ENCODE measurements around the gene OR4D1.

Gene OR4D1

GRCh38 chr17:58181796-58182195 lies 33.6 kb downstream of the OR4D1 start:
- Histone ChIP-seq H3K4me1 (no peaks in the 10 kb centered on the region), H3K36me3 (no peaks in the 10 kb centered on the region), H3K27me3 (peaks cover 0 to 13% of the 10 kb centered on the region in 2 donors), H3K9me3 (no peaks in the 10 kb centered on the region), H3K4me3 (no peak overlapping the region), H3K27ac (no peak overlapping the region)
- intact Hi-C loops (cut with DNase I; ENCODE audit: low total_unique reads): no loop called here
- DNase-seq: no peak
- TF ChIP-seq, protein P1, sequence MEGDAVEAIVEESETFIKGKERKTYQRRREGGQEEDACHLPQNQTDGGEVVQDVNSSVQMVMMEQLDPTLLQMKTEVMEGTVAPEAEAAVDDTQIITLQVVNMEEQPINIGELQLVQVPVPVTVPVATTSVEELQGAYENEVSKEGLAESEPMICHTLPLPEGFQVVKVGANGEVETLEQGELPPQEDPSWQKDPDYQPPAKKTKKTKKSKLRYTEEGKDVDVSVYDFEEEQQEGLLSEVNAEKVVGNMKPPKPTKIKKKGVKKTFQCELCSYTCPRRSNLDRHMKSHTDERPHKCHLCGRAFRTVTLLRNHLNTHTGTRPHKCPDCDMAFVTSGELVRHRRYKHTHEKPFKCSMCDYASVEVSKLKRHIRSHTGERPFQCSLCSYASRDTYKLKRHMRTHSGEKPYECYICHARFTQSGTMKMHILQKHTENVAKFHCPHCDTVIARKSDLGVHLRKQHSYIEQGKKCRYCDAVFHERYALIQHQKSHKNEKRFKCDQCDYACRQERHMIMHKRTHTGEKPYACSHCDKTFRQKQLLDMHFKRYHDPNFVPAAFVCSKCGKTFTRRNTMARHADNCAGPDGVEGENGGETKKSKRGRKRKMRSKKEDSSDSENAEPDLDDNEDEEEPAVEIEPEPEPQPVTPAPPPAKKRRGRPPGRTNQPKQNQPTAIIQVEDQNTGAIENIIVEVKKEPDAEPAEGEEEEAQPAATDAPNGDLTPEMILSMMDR (IDR thresholded peaks at IDR 0.05): no peak

GRCh38 chr17:58183514-58183913 lies 35.3 kb downstream of the OR4D1 start:
- Histone ChIP-seq H3K27me3 (peaks cover 0 to 14% of the 10 kb centered on the region in 2 donors), H3K4me1 (no peaks in the 10 kb centered on the region), H3K4me3 (no peak overlapping the region), H3K36me3 (no peaks in the 10 kb centered on the region), H3K9me3 (no peaks in the 10 kb centered on the region), H3K27ac (no peak overlapping the region)
- no peak for DNase-seq
- intact Hi-C loops (cut with DNase I; ENCODE audit: low total_unique reads): no loop called here
- TF ChIP-seq, protein P1 (IDR thresholded peaks at IDR 0.05): no peak

DNA sequence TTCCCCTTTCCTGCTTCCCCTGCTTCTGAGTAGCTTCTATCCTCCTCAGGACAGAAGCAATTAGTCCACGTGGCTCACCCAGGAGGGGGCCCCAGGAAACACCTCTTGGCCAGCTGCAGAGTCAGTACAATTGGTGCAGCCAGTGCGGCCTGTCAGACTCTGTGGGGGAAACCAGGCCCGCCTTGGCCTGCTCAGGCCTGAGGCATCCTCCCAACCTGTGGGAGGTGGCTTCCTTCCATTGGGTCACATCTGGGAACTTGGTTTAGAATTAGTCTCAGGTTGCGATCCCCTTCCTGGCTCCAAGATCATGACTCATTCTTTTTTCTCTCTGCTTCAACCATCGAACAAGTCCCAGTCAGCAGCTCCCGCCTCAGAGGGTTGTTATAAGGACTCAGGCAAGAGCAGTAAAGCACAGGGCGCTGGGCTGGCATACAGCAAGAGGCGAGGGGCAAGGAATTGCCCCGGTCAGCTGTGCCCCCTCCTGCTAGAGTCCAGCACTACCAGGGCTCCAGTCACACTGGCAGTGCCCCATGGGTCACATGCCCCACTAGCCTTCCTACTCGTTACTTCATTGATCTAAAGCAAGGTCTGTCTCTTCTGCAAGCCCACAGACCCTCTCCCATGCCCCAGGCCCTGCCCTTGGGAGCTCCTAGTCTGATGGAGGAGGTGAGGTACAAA lies 36.3 kb downstream of the OR4D1 start:
- TF ChIP-seq, protein P1 (IDR thresholded peaks at IDR 0.05): no peak

DNA sequence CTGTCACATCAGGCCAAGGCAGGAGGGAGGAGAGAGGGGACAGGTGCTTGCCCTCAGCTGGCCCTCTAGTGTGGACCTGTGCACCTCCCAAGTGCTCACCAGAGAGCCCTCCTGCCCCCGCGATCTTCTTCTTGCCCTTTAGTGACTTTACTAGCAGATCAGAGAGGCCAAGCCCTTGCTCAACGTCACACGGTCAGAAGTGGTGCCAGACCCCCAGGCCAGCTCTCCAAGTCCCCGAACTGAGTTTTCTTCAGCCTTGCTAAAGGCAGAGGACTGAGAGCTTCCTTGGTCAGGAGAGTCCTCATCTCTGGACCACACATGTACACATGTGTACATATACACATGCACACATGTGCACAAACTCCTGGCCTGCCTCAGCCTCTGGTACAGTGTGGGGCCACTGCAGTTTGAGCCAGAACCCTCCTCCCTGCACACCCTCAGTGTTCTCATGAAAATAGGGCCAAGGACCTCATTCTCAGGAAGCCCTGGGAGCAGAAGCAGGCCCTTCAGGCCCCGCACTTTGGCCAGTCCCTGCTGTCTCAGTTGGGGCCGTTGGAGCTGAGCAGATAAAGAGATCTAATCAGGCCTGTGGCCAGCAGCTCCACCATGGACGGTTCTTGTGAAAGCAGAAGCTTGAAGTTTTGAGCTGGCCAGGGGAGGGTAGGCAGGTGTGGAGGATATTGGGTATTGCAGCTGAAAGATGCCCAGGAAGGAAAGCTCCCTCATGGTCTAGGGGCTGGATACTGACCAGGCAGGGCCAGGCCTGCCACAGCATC lies 37.0 kb downstream of the OR4D1 start:
- Histone ChIP-seq H3K27ac (no peak overlapping the region), H3K27me3 (peaks cover 0 to 28% of the 10 kb centered on the region in 2 donors), H3K36me3 (no peaks in the 10 kb centered on the region), H3K4me3 (no peak overlapping the region), H3K4me1 (peaks cover 0 to 6% (median 0%) of the 10 kb centered on the region in 4 donors), H3K9me3 (no peaks in the 10 kb centered on the region)
- no peak for DNase-seq
- intact Hi-C loops (cut with DNase I; ENCODE audit: low total_unique reads): no loop called here
- TF ChIP-seq, protein P1 (IDR thresholded peaks at IDR 0.05): no peak

More for the DNA sequence above, 36.3 kb downstream of the OR4D1 start:
- DNase-seq: no peak
- Histone ChIP-seq H3K36me3 (no peaks in the 10 kb centered on the region), H3K27ac (no peak overlapping the region), H3K4me1 (peaks cover 0 to under 1% (median 0%) of the 10 kb centered on the region in 4 donors), H3K9me3 (no peaks in the 10 kb centered on the region), H3K27me3 (peaks cover 0 to 21% of the 10 kb centered on the region in 2 donors), H3K4me3 (no peak overlapping the region)
- intact Hi-C loops (cut with DNase I; ENCODE audit: low total_unique reads): no loop called here

GRCh38 chr17:58186591-58186990 lies 38.4 kb downstream of the OR4D1 start:
- Histone ChIP-seq H3K36me3 (no peaks in the 10 kb centered on the region), H3K9me3 (no peaks in the 10 kb centered on the region), H3K27me3 (peaks cover 0 to 42% of the 10 kb centered on the region in 2 donors), H3K27ac (no peak overlapping the region), H3K4me1 (peaks cover 0 to 6% (median 0%) of the 10 kb centered on the region in 4 donors), H3K4me3 (no peak overlapping the region)
- TF ChIP-seq, protein P1 (IDR thresholded peaks at IDR 0.05): no peak
- intact Hi-C loops (cut with DNase I; ENCODE audit: low total_unique reads): no loop called here
- DNase-seq: no peak

All from tibial artery (tissue), 4 donors.